Bladder microvascular endothelial cell (primary cell): ENCODE results near the gene INO80C. TPM values are rescaled to one million over a fixed set of nuclear protein-coding genes. Genes with fewer than 3 reads are reported as not detected.

Experiments used
- total RNA-seq: library from RNA; depleted of rRNA; stranded (reverse); fragments of >200 nt; gene quantifications from 2 replicates; pipeline ENCODE4 v1.2.3, GENCODE V29; 2014

Gene INO80C, protein sequence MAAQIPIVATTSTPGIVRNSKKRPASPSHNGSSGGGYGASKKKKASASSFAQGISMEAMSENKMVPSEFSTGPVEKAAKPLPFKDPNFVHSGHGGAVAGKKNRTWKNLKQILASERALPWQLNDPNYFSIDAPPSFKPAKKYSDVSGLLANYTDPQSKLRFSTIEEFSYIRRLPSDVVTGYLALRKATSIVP
- 8.3 and 13.6 TPM in 2 replicates for total RNA-seq

DNA sequence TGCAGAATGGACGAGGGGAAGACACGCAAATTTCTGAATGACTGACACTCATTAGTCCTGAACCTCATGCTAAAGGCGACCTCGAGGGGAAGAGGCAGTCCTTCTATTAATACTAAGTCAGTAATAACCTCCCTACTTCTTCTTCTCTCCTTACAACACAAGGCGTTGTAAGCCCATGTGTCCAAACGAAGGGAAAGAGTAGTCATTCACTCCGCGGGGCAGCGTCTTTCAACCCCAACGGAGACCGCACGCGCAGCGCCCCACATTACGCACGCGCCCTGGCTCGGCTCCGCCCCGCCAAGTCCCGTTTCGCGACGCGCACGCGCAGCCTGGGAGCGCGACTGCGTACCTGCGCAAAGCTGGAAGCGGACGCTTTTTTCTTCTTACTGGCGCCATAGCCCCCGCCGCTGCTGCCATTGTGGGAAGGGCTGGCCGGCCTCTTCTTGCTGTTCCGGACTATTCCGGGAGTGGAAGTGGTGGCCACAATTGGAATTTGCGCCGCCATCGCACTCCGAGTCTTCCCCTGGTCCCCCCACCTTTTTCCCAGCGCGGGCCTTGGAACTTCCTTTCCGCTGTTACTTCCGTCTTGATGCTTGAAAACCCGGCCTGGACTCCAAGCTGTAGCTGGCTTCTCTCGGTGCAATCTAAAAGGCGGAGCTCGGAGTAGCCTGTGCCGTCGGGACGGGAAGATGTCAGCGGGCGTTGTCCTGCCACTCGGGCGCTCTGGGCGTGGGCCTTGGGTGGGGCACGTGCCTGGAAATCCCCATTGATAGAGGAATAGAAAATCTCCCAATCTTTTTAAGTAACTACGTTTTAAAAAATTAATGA lies at the start of gene INO80C:
Gene INO80C, minus strand, starts transcription at position 591 of the 828 bp plus-strand sequence. Its CDS starts 86 bp downstream, at position 505.

Other genes with a start within 250 kb of the INO80C start
- gene ZSCAN30, start 207.7 kb downstream of the INO80C start, total RNA-seq: 7.9 and 15.9 TPM in 2 replicates
- gene ZNF24, start 153.5 kb downstream of the INO80C start, total RNA-seq: 23.2 and 42.2 TPM in 2 replicates
- 0.57 and 0.65 TPM in 2 replicates for gene ZNF396, start 120.6 kb downstream of the INO80C start, total RNA-seq
- gene GALNT1, start 83.8 kb upstream of the INO80C start, total RNA-seq: 169 and 285 TPM in 2 replicates